HG03520 (cell line): ENCODE measurements around the gene NLRC5.
"Not testable (repeated sequence)": the region's sequence is repeated elsewhere in the genome, so short reads cannot be mapped to it uniquely, and the experiment has no call there.

Source experiments
- ATAC-seq: cut with Tn5 transposase; IDR thresholded peaks from one replicate; pipeline ENCODE4 v1.9.1; 2021; ENCODE audit warnings: mild to moderate bottlenecking, moderate library complexity; ENCODE audit not compliant: unreplicated experiment

The NLRC5 gene

DNA sequence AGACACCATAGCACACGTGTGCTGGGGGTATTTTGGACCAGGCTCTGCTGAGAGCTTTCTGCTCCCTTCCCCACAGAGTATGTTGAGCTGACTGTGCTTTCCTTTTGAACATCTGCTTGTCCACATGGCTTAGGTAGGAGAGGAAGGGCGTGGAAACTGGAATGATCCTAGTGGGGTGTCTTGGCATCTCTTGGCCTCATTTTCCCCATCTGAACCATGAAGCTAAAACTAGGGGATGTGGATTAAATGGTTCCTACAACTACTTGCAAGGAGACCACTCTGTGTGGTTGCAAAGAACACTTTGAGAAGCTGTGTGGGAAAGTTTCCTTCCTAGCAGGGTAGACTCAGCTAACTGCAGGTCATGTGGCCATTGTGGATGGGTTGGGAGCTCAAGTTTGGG lies 6.7 kb upstream of the NLRC5 start:
- no peak for ATAC-seq

DNA sequence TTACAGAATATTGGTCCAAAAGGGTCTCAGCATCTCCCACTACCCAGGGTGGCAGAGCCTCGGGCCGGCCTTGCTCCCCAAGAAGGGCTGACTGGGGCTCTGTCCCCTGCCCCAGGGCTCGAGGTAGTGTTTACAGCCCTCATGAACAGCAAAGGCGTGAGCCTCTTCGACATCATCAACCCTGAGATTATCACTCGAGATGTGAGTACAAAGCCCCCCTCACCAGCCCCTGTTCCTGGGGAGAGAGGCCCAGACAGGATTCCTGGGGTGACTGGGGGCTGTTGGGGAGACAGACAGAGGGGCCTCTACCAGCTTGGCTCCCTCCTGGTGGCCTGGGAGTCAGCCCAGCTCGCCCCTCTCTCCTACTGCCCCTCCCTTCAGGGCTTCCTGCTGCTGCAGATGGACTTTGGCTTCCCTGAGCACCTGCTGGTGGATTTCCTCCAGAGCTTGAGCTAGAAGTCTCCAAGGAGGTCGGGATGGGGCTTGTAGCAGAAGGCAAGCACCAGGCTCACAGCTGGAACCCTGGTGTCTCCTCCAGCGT lies 6.1 kb upstream of the NLRC5 start:
- ATAC-seq, result no peak

DNA sequence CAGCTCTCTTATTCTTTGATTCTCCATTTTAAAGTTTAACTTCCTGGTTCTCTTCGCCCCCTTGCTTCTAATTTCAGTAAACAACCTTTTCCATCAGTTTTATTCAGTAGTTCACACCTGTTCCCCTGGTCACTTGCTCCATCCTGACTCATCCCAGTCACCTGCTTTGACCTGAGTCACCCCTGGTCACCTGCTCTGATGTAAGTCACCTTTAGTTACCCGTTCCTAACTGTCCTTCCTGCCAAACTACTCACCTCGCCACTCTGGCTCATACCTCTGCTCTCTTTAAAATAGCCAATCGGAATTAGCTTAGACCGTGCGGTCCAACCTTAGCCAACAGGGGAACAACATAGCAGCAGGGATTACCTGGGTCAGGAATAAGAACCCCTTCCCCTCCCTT lies 4.7 kb upstream of the NLRC5 start:
- no peak for ATAC-seq

DNA sequence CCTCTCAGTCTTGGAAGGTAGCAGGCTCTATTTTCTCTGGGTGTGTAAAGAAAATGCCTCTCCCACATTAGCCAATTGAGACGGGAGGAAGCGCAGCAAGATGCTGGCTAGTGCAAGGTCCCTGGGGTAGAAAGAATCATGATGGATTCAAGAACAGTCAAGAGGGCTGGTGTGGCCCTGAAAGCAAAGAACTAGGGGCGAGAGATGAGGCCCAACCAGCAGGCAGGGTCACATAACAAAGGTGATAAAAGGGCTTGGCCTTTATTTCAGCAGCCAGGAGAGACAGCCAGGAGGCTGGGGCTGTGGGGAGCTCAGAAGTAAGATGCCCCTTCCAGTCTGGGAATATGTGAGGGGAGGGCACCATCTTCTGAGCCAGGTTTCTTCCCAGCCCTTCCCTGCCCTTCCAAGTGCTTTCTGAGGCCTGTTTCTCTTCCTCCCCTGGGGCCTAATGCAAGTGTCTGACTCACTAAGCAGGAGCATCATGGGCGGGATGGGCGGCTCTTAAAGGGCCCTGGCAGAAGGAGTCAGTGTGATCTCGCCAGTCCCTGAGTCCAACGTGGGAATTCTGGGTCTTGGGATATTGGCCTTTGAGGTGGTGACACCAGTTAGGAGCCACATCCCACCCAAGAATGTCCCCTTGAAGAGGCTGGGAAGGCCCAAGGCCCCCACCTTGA lies 3.9 kb upstream of the NLRC5 start:
- no peak for ATAC-seq

DNA sequence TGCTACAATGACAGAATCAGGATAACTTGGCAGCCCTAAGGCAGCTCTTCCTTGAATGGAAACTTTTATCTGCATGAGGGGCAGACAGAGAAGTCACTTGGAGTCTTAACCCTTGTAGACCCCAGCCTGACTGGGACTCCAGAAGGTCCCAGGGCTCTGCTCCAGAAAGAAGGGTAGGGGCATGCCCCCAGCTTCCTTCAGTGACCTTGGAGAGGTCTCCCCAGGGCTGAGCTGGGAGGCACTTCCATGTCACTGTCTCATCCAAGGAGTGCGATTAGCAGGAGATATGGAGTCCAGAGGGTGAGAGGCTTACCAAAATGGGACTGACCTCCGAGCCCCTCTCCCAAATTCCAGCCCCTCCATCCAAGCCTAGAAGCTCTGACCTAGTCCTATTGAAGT lies 3.4 kb upstream of the NLRC5 start:
- ATAC-seq, result no peak

DNA sequence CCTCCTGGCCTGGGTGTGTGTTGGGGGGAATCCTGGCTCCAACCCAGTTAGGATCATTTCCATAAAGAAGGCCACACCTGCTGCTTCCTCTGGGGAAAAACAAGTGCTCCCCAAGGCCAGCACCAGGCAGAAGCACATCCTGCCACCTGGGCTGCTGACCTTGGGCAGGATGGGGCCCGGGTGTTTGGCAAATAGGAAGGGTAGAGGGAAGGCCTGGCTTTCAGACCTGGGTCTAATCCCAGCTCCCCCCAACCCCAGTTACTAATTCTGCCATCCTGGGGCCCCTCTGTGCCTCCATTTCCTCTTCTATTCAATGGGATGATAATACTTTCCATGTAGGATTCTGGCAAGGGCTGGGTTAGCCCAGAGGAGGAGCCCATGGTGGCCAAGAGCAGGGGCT lies 3.0 kb upstream of the NLRC5 start:
- no peak for ATAC-seq

DNA sequence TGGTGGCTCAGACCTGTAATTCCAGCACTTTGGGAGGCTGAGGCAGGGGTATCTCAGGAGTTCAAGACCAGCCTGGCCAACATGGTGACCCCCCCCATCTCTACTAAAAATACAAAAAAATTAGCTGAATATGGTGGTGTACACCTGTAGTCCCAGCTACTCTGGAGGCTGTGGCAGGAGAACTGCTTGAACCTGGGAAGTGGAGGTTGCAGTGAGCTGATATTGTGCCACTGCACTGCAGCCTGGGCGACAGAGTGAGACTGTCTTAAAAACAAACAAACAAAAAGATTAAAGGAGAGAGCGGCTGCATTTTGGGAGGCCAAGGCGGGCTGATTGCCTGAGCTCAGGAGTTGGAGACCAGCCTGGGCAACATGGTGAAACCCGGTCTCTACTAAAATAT lies 2.4 kb upstream of the NLRC5 start:
- not testable (repeated sequence) for ATAC-seq

DNA sequence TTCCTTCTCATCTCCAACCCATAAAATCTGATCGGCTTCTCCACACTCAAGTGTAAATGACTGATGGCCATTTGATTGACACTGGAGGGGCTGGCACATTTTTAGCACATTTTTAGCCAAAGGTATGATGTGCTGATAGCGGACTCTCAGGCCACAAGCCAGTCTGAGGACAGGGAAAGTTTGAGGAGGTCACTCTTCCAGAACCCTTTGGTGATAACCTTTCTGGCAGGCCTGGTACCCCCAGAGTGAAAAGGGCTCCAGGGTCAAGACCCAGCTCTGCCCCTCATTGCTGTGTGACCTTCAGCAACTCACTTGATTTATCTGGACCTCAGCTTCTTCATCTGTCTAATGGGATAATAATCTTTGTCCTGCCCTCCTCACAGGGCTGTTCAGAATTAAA lies 1.7 kb upstream of the NLRC5 start:
- ATAC-seq, result no peak

DNA sequence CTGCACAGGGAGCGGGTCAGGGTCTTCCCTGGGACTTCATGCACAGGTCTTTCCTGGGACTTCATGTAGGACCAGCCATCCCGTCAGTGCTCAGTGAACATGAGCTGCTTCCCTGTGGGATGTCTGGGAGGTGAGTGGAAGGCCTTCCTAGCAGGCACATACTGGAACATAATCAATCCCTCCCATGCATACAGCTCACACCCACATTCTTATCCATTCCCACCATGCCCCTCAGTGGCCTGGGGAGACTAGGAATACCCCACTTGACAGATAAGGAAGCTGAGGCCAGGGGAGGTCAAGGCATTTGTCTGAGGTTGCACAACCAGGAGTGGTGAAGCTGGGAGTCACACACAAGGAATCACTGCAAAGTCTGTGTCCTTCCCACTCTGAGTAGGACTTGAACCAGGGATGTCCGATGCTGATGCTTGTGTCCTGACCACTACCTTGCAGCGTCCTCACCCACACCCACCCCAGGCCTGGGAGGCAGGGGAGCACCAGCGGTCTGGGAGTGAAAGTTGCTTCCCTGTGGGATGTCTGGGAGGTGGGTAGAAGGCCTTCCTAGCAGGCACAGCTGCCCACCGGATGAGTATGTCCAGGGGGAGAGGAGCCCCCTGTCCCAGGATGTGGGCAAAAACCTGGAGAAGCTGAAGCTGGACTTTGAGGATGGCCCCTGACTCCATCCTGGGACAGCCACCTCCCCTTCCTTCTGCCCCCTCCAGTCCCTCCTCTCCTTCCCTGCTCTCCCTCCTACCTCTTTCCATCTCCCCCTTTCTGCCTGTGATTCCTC lies 1.0 kb upstream of the NLRC5 start:
- ATAC-seq, result no peak

DNA sequence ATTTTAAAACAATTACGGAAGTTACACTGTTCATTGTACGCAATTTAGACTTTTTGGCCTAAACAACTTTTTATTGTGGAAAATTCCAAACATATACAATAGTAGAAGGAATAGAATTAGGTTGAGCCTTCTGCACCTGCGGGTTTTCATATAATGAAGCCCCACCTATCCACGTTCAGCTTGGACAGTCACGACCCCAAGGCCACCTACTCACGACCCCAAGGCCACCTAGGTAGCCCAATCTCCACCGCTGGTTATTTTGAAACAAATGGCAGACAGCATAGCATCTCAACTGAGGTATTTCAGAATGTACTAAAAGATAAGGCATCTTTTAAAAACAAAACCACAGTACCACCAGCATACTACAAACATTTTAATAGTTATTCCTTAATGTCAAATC lies 631 bp downstream of the NLRC5 start:
- no peak for ATAC-seq

DNA sequence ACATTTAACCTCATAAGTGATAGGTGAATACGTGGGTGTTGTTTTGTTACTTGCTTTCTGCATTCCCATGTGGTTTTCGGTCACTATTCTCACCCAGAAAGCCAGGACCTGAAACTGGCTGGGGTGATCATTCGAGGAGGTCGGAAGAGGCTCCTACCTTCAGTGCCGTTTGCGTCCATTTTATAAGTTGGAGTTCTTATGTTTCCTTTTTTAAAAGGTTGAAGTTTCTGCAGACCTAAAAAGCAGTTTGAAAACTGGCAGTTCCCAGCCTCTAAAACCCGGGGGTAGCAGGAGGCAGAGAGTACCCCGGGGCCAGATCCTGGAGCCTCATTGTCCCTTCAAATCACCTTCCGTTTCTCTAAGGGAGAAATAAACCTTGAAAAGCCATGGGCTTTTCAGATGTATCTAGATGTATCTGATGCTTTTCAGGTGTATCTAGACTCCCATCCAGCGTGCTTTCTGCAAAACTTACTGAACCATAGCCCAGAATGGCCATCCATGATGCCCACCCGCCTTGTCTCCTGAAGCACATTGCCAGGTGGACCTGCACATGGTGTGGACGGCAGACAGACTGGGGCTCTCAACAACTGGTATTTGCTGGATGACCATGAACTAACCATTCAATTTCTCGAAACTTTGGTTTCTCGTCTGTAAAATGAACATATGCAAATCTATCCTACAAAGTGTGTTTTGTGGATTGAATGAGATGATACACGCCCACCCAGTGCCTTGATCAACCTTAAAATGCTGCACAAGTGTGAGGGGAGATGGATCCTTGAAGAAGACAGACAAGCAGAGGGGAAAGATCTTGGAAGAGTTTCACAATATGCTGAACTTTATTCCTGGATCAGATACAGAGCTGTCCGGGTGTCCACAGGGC lies 1.3 kb downstream of the NLRC5 start:
- ATAC-seq, result no peak

DNA sequence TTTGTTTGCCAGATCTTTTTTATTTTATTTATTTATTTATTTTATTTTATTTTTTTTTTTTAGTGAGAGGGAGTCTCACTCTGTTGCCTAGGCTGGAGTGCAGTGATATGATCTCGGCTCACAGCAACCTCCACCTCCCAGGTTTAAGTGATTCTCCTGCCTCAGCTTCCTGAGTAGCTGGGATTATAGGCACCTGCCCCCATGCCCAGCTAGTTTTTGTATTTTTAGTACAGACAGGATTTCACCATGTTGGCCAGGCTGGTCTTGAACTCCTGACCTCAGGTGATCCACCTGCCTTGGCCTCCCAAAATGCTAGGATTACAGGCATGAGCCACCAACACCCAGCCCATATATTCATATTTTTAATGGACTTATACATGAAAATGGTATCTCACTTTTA lies 3.1 kb downstream of the NLRC5 start:
- ATAC-seq, result not testable (repeated sequence)

DNA sequence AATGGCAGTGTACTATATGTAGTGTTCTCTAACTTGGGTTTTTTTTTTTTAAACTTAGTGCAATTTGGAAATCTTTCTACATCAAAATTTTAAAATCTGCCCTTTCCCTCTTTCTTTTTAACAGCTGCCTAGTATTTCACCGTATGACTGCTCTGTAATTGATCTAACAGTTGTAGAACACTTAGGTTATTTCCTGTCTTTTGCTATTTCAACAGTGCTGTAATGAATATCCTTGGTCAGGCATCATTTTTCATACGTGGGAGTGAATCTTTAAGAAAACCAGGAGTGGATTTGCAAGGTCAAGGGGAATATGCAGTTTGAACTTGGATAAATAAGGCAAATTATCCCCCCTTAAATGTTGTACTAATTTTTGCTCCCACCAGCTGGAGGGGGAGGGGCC lies 3.8 kb downstream of the NLRC5 start:
- no peak for ATAC-seq

DNA sequence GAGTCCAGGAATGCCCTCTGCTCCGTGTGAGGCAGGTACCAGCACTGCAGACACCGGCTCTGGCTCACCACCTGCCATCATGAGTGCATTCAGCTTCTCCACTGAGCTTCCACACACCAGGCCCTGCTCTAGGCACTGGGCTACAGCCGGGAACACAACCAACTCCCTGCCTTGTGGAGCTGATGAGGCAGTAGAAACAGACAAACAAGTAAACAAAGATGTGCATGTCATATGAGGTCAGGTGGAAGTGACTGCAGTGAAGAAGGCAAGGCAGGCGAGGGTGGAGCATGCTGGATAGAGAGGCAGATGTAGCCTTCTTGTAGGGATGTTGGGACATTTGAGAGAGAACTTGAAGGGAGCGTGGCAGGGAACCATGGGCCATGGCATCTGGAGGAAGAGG lies 5.0 kb downstream of the NLRC5 start:
- ATAC-seq, result no peak

DNA sequence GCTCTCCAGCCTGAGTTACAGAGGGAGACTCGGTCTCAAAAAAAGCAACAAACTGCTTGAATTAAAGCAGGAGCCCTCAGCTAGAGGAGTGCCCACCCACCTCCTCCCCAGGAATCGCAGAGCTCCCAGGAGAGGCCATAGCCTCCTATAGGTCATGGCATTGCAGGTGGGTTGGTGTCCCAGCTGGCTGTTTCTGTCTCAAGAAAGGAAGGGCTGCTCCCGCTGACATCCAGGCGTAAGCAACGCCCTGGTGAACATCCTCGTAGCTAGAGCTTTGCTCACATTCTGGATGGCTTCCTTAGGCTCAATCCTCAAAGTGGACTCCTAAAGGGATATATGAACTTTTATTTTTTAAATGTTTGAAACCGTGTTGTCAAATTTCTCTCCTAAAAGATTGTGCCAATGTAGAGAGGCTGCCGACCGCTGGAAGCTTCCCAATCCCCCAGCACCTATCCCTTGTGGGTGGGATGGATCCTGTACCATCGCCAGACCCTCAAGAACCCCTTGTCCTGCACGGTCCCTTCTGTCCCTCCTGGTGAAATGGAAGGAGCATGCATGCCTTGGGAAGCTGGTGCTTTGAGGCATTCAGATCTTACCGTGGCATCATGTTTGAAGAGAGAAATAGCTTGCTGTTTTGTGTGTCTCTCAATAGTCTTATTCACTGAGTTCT lies 5.9 kb downstream of the NLRC5 start:
- no peak for ATAC-seq

DNA sequence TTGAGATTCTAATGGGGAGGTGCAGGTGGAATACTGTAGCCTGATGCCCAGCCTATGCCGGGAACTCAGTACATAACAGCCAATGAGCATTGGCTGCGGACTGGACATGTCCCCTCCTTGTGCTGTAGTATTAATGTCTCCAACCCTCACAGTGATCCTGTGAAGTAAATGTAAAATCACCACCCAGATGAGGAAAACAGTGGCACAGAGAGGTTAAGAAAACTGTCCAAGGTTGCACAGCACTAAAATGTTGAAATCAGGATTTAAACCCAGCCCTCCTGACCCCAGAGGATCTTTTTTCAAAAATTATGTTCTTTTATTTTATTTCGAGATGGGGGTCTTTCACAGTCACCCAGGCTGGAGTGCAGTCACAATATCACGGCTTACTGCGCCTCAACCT lies 7.9 kb downstream of the NLRC5 start:
- no peak for ATAC-seq

DNA sequence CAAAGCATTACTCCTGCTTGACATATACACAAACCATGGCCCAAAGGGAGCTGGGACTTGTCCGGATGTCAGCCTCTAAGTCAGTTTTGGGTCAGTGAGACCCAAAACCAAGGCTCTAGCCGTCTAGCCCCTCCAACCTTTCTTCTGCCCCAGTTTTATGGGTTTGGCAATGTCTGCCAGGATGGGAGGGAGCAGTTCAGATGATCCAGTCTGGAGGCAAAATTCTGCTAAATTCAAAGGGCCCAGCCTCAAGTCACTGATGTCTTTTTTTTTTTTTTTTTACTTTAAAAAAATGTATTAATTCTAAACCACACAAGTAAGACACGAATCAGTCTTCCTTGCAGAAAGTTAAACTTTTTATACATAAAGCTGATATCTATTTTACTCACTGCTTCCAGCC lies 8.6 kb downstream of the NLRC5 start:
- ATAC-seq, result no peak

DNA sequence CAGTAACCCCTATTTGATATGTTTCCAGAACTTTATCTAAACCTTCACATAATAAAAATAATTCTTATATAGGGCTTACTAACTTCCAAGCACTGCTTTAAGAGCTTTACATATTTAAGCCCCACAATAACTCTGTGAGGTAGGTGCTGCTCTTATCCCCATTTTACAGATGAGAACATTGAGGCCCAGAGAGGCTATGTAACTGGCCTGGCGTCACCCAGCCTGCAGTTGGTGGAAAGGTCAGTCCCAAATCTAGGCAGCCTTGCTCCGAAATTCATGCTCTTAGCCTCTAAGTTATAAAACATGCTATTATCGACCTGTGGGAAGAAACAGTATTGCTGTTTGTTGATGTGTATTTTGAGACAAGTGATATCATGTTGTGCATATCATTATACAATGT lies 9.0 kb downstream of the NLRC5 start:
- no peak for ATAC-seq

DNA sequence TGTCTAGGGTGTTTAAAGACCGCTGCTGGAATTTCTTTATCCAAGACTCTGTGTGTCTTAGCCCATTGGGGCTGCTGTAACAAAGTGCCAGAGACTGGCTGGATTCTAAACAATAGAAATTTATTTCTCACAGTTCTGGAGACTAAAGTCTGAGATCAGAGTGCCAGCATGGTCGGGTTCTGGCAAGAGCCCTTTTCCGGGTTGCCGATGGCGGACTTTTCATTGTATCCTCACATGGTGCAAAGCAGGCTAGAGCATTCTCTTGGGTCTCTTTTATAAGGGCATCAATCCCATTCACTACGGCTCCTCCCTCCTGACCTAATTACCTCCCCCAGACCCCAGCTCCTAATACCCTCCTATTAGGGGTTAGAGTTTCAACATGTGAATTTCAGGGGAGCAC lies 9.5 kb downstream of the NLRC5 start:
- ATAC-seq, result no peak

DNA sequence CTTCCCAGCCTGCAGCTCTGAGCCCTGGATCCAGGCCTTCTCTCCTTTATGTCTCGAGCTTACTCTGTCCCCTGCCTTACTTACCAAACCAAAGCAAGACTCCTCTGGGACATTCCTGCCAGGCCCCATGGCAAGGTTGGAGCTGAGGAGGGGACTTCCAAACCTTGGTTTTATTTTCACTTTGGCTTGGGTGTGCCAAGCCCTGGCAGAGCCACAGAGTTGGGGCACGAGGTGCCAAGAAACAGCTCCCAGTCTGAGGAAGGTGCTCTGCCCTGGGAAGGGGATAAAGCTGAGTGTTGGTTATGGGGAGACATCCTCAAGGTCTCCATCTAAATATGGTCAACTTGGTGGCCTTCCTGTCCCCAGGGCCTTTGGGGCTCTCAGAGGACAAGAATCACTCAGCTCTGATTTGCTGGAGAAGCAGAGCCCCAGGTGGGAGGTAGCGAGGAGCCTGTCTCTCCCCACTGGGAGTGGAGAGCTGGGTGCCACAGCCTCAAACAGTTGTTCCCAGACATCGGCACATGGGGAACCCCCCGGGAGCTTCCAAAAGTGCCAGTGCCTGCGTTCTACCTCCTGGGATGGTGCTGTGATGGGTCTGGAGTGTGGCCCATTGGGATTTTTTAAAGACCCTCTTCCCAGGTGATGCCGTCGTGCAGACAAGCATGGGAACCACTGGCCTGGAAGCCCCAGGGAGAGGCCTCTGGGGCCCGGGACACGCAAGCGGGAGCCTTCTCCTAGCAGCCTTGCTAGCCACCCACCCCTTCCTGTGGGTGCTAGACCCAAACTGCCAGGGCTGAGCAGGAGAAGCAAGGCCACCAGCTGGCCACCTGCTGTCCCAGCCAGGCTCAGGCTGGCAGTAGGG lies 10.3 kb downstream of the NLRC5 start:
- ATAC-seq, result no peak
